GM18502 (cell line): ENCODE data around the gene MPP7.

ENCODE experiments used
- ATAC-seq: cut with Tn5 transposase; IDR thresholded peaks from one replicate; pipeline ENCODE4 v1.9.1; 2021; ENCODE audit warnings: mild to moderate bottlenecking; ENCODE audit not compliant: unreplicated experiment, poor library complexity

MPP7 gene

GRCh38 chr10:28276384-28276783 lies 26.5 kb downstream of the MPP7 start:
- no peak for ATAC-seq

GRCh38 chr10:28274475-28274874 lies 28.4 kb downstream of the MPP7 start:
- no peak for ATAC-seq

- no peak for ATAC-seq
These were observed 29.5 kb downstream of the MPP7 start for GRCh38 chr10:28273343-28273742.

- ATAC-seq: no peak
These were observed 32.9 kb downstream of the MPP7 start for GRCh38 chr10:28269842-28270456.

- no peak for ATAC-seq
These were observed 36.2 kb downstream of the MPP7 start for GRCh38 chr10:28266449-28267224.

- ATAC-seq: no peak
These were observed 39.6 kb downstream of the MPP7 start for GRCh38 chr10:28263136-28263857.

- ATAC-seq: no peak
These were observed 46.1 kb downstream of the MPP7 start for GRCh38 chr10:28256776-28257175.

GRCh38 chr10:28254290-28254985 lies 48.4 kb downstream of the MPP7 start:
- ATAC-seq: no peak

GRCh38 chr10:28253169-28253785 lies 49.6 kb downstream of the MPP7 start:
- ATAC-seq: no peak
